ENCODE results near the gene ELAVL2.

ELAVL2 gene

DNA sequence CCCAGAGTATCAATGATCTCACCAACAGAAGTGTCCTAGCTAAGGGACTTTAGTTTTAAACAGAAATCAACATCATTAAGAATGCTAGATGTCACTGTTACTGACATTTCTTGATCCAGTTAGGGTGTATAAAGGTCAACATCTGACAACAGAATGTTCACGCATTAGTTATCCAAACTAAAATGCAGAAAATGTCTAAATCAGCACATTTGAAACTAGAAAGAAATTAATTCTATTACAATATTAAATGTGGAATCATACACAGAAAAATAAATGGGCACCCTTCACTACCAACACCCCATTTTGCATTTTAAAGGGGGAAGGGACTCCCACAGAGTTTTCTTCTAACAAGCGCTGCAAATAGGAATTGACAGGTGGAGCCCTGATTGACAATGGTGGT lies 24.5 kb downstream of the ELAVL2 start:
- Histone ChIP-seq H3K27ac (replicated peaks) (no peak overlapping the region), H3K4me3 (replicated peaks; ENCODE audit: insufficient read depth, low read length) (no peak overlapping the region), H3K27me3 (ENCODE audit: insufficient read depth, poor library complexity, severe bottlenecking) (no peaks in the 10 kb centered on the region)
- TF ChIP-seq, protein P1, sequence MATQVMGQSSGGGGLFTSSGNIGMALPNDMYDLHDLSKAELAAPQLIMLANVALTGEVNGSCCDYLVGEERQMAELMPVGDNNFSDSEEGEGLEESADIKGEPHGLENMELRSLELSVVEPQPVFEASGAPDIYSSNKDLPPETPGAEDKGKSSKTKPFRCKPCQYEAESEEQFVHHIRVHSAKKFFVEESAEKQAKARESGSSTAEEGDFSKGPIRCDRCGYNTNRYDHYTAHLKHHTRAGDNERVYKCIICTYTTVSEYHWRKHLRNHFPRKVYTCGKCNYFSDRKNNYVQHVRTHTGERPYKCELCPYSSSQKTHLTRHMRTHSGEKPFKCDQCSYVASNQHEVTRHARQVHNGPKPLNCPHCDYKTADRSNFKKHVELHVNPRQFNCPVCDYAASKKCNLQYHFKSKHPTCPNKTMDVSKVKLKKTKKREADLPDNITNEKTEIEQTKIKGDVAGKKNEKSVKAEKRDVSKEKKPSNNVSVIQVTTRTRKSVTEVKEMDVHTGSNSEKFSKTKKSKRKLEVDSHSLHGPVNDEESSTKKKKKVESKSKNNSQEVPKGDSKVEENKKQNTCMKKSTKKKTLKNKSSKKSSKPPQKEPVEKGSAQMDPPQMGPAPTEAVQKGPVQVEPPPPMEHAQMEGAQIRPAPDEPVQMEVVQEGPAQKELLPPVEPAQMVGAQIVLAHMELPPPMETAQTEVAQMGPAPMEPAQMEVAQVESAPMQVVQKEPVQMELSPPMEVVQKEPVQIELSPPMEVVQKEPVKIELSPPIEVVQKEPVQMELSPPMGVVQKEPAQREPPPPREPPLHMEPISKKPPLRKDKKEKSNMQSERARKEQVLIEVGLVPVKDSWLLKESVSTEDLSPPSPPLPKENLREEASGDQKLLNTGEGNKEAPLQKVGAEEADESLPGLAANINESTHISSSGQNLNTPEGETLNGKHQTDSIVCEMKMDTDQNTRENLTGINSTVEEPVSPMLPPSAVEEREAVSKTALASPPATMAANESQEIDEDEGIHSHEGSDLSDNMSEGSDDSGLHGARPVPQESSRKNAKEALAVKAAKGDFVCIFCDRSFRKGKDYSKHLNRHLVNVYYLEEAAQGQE (IDR thresholded peaks at IDR 0.05; ENCODE audit: insufficient replicate concordance, low read depth) = no peak
- TF ChIP-seq SPI1 (IDR thresholded peaks at IDR 0.05; ENCODE audit: borderline replicate concordance, low read depth) (no peak), GABPA (IDR thresholded peaks at IDR 0.05; ENCODE audit: low read depth) (no peak), POLR2AphosphoS5 (IDR thresholded peaks at IDR 0.05; ENCODE audit: low read depth) (no peak)
- TF ChIP-seq, protein P2, sequence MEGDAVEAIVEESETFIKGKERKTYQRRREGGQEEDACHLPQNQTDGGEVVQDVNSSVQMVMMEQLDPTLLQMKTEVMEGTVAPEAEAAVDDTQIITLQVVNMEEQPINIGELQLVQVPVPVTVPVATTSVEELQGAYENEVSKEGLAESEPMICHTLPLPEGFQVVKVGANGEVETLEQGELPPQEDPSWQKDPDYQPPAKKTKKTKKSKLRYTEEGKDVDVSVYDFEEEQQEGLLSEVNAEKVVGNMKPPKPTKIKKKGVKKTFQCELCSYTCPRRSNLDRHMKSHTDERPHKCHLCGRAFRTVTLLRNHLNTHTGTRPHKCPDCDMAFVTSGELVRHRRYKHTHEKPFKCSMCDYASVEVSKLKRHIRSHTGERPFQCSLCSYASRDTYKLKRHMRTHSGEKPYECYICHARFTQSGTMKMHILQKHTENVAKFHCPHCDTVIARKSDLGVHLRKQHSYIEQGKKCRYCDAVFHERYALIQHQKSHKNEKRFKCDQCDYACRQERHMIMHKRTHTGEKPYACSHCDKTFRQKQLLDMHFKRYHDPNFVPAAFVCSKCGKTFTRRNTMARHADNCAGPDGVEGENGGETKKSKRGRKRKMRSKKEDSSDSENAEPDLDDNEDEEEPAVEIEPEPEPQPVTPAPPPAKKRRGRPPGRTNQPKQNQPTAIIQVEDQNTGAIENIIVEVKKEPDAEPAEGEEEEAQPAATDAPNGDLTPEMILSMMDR (IDR thresholded peaks at IDR 0.05; ENCODE audit: insufficient read depth, low read length) = no peak
- DNase-seq (ENCODE audit: low read depth in 1 of 2, low spot score in 1 of 2) = no peak

DNA sequence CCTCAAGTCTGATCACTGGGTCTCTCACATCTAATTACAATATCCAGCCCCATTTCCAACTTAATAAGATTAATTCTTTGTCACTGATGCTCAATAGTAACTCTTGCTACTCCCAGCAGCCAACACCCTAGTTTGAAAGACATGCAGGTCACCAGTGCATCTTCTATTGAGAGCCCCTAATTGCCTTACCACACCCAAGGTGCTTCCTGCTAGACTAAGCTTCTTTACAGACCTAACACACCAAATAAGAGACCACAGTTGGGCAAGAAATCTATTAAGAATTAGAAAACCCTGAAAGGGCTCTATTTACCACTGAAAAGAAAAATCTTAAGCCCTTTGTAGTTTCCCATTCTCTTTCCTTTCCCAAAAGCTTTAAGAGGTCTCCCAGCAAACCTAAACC lies 26.5 kb downstream of the ELAVL2 start:
- H3K27me3 ChIP-seq (ENCODE audit: insufficient read depth, poor library complexity, severe bottlenecking) = no peaks in the 10 kb centered on the region
- TF ChIP-seq, protein P2 (IDR thresholded peaks at IDR 0.05; ENCODE audit: insufficient read depth, low read length) = no peak
- TF ChIP-seq SPI1 (IDR thresholded peaks at IDR 0.05; ENCODE audit: borderline replicate concordance, low read depth) (no peak), POLR2AphosphoS5 (IDR thresholded peaks at IDR 0.05; ENCODE audit: low read depth) (no peak), GABPA (IDR thresholded peaks at IDR 0.05; ENCODE audit: low read depth) (no peak)
- TF ChIP-seq, protein P1 (IDR thresholded peaks at IDR 0.05; ENCODE audit: insufficient replicate concordance, low read depth) = no peak
- H3K27ac ChIP-seq (replicated peaks) = no peak overlapping the region
- no peak overlapping the region for H3K4me3 ChIP-seq (replicated peaks; ENCODE audit: insufficient read depth, low read length)
- DNase-seq (ENCODE audit: low read depth in 1 of 2, low spot score in 1 of 2) = no peak

DNA sequence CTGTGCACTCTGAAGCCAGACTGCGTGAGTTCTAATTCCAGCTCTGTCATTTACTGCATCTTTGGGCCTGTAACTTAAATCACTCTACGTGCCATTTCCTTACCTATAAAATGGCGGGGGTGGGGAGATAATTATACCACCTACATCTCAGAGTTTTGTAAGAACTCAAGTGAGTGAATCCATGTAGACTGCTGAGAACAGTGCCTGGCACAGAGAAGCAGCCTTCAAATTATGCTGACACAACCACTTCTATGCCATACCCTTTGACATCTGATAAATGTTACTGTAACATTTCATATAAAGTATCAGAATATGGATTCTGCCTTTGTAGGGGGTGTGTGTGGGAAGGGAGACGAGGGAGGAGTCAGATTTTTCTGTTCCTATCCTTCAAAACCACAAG lies 27.7 kb downstream of the ELAVL2 start:
- TF ChIP-seq GABPA (IDR thresholded peaks at IDR 0.05; ENCODE audit: low read depth) (no peak), POLR2AphosphoS5 (IDR thresholded peaks at IDR 0.05; ENCODE audit: low read depth) (no peak), SPI1 (IDR thresholded peaks at IDR 0.05; ENCODE audit: borderline replicate concordance, low read depth) (no peak)
- TF ChIP-seq, protein P2 (IDR thresholded peaks at IDR 0.05; ENCODE audit: insufficient read depth, low read length) = no peak
- TF ChIP-seq, protein P1 (IDR thresholded peaks at IDR 0.05; ENCODE audit: insufficient replicate concordance, low read depth) = no peak
- Histone ChIP-seq H3K27ac (replicated peaks) (no peak overlapping the region), H3K27me3 (ENCODE audit: insufficient read depth, poor library complexity, severe bottlenecking) (no peaks in the 10 kb centered on the region), H3K4me3 (replicated peaks; ENCODE audit: insufficient read depth, low read length) (no peak overlapping the region)
- no peak for DNase-seq (ENCODE audit: low read depth in 1 of 2, low spot score in 1 of 2)

Measured in HL-60 (cell line).